HG03442 (cell line): ENCODE measurements around the gene CYP4B1.

Experiments
- ATAC-seq: cut with Tn5 transposase; IDR thresholded peaks from one replicate; pipeline ENCODE4 v1.9.1; 2021; ENCODE audit warnings: mild to moderate bottlenecking, moderate library complexity; ENCODE audit not compliant: unreplicated experiment

The CYP4B1 gene

GRCh38 chr1:46793126-46793525 is 5.7 kb upstream of the CYP4B1 start:
- ATAC-seq: no peak

DNA sequence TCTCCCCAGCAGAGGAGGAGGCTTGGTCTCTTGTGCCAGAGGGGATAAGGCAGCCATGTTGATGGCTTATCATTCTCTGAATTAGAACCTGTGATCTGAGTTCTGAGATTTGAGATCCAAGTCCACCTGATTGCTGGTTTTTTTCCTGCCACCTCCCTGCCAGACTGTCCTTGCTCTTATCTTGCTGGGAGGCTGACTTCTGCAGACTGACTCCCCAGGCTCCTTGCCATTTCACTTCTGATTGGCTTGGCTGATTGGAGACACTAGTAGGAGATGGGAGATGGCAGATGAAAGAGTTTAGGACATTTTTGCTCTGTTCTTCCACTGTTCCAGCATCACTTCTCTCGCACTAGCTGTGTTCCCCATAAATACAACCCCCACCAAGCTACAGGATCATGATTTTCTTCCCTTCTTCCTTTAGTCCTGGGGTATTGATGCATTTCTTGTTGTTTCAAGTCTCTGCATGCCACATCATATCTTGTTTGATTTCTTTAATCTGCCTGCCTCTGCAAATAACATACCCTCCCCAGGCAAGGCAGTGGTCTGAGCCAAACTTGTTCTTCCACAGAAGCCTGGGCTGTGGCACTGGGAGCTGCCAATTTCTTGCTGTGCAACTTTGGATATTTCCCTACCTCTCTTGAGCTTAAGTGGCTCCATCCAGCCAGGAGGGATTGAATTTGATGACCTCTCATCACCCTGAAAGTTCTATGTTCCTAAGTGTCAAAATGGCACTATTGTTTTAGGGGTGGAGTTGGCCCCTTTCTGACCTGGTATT is 963 bp upstream of the CYP4B1 start:
- ATAC-seq: no peak

DNA sequence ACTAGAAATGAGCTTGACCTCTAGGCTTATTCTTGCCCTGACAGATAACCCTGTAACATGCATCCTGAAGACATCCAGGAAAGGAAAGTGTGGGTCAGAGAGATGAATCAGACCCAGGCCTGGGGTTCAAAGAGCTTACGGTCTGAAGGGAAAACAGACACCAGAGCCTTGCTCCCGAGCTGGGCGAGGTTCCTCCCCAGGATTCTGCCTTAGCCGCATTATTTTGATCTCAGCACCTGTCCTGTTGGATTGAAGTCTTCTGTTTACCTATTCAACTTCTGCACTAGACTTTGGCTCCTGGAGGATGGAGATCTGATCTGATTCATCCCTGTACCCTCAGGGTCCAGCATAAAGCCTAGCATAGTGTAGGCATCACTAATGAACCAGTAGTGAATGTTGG is 1.9 kb downstream of the CYP4B1 start:
- ATAC-seq: no peak

DNA sequence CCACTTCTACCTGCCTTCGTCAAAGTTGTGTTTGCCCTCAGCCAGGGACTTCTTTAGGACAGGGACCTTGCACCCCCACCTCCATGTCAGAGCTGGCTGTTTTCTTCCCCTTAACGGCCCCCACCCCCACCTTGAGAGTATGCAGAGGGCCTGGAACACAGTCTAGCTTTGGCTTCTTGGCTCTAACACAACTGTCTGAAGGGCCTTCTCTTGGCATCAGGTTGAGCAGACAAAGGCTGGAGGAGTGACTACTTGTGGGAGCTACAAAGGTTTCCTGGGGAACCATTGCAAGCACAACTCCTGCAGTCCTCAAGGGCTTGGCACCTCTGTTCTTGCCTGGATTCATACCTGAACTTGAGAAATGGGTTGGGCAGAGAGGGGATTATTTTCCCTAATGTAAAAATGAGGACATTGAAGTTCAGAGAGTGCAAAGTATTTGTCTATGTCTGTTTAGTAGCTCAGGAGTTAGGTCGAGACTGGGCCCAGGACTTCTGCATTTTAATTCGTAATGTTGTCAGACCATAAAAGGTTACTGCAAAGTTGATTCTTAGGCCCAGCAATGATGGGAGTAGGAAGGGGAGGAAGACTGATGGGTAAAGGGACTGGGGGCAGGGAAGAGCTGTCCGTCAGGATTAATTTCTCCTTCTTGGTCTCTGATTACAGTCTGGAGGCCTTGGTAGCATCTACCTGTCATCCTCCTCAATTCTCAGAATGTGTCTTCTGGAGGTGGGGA is 2.6 kb downstream of the CYP4B1 start:
- no peak for ATAC-seq

DNA sequence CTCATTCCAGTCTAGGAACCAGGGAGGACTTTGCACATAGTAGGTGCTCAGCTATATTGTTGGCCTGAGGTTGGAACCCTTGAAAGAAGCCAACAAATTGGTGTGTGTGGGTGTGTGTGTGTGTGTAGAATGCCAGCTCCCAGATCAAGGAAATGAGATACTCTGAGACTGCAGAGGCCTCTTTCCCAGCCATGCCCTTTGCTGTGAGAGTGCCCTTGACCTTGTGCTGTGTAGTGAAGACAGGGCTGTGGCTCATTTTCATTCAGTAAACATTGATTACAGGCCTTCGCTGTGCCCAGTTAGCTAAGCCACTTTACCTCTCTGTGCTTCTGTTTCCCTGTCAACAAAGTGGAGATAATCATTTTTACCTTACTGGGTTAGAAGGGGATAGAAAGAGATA is 3.2 kb downstream of the CYP4B1 start:
- ATAC-seq: no peak

DNA sequence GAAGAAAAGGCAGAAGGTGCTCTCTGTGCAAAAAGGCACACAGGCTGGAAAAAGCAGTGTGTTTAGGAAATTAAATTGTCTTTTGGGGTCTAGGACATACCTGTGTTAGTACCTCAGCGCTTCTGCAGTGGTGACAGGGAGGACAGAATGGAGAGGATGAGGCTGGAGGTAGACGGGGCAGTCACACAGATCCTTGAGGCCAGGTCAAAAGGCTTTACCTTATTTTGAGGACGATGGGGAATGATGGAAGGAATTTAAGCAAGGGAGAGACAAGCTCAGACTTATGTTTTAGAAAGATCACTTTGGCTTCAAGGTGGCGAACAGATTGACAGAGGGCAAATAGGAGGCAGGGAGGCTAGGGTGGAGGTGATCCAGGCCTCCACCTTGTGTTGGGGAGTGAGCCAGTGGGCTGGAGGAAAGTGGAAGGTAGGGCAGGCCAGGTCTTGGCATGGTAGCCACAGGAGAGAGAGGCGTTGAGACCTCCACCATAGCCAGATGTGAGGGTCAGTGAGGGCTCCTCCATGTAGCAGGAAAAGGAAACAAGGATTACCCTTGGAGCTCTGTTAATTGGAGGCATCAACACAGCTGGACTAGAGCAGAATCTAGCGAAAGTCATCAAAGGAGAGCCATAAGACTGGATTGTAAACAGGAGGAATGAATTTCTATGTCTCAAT is 4.2 kb downstream of the CYP4B1 start:
- ATAC-seq: no peak

DNA sequence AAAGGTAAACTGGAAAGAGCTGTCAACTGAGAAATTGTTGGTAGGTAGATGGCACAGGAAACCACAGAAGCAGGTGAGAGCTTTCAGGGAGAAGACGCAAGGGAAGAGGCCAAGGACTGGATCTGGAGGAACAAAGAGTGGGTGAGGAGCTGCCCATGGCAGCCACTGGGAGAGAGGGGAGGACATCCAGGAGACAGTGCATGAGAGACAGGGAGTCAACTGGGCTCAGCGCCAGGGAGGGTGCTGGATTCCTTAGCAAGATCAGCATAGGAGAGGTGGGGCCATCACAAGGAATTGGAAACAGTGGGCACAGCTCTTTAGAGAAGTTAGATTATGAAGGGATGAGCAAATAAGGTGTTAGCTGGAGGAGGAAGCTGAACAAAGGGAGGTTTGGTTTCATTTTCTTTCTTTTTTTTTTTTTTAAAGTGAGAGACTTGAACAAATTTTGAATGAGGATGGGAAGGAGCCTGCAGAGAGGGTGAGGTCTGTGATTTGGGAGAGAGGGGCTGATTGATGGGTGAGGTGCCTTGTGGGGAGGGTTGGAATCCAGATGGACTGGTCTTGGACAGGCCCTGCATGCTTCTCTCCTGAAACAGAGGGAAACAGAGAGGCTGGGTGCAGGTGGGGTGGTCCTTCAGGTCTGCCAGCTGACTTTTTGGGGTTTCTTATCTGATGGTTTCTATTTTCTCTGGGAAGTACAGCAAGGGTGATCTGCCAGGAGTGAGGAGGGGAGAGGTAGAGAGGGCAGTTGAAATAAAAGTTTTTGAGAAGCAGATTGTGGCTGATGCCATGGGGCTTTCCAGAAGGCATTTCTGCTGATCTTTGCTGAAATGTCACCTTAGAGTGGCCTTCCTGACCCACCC is 5.4 kb downstream of the CYP4B1 start:
- no peak for ATAC-seq

DNA sequence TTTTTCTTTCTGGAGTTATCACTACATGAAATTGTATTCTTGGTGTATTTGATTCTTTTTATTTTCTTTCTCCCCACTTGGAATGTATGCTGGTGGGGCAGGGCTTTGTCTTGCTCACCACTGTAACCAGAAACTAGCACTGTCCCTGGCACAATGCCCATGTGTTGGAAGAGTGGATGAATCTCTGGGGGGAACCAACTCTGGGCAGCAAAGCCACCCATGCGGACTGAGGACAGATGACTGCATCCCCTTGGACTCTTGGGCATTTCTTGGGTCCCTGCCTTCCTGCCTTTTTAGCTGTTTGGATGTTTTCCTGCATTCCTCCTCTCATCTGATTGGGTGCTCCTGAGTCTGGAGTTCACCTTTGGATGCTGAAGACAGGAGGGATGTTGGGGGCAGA is 6.1 kb downstream of the CYP4B1 start:
- no peak for ATAC-seq

GRCh38 chr1:46805755-46806154 is 6.9 kb downstream of the CYP4B1 start:
- no peak for ATAC-seq

DNA sequence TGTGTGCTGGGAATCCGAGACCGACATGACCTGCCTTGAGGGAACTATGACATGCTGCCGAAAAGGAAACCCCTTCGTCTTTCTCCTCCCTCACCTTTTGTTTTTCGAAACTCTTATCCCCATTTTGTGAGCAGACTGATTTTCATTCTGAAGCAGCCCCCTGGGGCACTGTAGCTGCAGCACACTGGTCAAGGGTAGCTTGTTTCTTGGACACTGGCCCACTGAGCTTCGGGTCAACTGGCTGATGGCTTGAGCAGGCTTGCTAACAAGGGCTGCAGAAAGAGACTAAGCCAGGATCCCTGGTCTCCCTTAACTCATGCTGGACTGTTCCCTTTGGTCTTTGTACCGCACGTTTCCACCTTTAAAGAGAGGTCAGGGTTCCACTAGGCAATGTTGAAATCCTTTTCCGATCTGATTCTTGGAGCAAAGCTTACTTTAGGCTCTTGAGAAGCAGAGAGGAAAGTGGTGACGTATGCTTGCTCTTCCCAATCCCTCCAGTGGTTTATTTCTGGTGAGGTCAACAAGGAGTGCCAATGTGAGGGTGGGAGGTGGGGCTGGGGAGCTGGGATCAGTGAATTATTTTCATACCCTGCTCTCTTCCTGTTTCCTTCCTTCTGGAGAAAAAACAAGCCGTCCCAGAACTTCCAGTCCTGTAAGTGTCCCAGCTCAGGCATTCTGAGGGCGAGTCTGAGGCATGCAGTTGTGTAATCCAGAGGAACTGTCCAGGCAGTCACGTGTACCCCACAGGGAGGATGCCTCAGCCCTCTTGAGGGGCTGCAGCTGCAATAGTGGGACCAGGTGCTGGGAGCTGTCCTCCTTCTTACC is 7.6 kb downstream of the CYP4B1 start:
- ATAC-seq: no peak

DNA sequence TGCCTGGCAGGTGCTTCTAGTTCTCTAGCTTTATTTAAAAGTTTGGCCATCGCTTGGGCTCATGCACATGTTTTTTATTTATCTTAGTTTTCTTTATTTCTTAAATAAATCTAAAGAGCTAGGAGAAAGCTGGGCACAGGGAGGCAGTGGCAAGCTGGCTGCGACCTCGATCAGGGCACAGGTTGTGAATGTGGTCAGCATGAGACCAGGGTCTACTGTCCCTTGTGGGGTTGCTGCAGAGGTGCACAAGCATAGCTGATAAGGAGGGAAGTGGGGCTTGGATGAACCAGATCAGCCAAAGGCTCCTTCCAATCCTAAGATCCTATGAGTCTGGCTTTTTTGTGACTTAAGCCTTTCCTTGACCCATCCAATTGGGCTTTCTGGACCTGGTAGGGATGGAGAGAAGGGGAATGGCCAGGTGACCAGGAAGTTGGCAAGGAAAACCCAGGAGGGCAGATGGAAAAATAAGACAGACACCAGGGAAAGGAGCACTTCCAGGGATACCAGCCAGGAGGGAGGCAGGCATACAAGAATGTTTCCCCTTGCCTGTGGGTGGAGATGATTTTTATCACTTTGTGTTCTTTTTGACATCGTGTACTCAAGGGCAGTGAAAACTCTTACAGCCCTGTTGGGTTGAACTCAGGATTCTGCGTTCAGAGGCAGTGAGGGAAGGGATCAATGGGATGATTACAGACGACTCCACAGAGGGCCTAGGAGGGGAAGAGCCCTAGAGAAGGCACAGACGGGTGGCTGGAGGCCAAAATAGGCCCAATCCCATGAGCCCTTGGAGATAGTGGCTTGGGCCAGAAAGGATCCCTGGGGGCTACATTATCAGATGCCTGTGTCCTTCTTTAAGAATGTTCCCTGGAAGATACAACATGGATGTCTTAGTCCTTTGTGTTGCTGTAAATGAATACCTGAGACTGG is 8.5 kb downstream of the CYP4B1 start:
- no peak for ATAC-seq

DNA sequence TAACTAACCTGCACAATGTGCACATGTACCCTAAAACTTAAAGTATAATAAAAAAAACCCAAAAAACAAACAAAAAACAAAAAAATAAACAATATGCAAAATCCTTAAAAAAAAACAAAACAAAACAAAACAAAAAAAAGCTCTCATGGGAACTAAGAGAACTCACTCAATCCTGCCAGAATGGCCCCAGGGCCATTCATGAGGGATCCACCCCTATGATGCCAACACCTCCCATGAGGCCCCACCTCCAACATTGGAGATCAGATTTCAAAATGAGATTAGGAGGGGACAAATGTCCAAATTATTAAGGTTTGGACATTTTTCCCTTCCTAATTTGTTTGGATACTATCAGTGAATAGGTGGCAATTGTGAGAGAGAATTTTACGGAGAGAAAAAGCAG is 10.2 kb downstream of the CYP4B1 start:
- no peak for ATAC-seq

DNA sequence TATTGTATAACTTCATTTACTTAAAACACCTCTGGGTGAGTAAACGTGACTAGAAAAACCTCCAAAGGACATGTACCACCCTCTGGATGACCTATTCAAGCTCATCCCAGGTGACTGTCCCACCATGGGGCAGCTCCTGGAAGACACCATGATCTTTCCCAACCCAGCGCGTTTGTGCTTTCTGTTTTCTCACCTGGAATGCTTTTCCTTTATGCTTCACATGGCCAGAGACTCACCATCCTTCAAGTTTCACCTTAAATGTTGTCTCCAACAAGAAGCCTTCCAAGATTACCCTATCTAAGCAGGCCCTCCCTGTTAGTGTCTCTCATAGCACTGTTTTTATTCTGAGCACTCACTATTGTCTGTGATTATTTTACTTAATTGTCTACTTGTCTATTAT is 11.1 kb downstream of the CYP4B1 start:
- ATAC-seq: no peak

DNA sequence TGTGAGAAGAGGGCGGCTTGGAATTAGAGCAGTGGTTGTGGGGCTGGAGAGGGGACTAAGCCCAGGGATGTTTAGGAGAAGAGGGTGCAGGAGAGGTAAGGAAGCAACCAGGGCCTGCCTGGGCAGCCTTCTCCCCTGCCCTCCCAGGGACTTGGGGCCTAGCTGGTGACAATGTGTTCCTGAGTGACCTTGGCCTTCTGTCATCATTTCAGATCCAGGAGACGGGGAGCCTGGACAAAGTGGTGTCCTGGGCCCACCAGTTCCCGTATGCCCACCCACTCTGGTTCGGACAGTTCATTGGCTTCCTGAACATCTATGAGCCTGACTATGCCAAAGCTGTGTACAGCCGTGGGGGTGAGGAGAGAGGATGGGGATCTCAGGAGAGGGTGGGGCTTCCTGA is 11.8 kb downstream of the CYP4B1 start:
- no peak for ATAC-seq

GRCh38 chr1:46811053-46811452 is 12.2 kb downstream of the CYP4B1 start:
- ATAC-seq: no peak

DNA sequence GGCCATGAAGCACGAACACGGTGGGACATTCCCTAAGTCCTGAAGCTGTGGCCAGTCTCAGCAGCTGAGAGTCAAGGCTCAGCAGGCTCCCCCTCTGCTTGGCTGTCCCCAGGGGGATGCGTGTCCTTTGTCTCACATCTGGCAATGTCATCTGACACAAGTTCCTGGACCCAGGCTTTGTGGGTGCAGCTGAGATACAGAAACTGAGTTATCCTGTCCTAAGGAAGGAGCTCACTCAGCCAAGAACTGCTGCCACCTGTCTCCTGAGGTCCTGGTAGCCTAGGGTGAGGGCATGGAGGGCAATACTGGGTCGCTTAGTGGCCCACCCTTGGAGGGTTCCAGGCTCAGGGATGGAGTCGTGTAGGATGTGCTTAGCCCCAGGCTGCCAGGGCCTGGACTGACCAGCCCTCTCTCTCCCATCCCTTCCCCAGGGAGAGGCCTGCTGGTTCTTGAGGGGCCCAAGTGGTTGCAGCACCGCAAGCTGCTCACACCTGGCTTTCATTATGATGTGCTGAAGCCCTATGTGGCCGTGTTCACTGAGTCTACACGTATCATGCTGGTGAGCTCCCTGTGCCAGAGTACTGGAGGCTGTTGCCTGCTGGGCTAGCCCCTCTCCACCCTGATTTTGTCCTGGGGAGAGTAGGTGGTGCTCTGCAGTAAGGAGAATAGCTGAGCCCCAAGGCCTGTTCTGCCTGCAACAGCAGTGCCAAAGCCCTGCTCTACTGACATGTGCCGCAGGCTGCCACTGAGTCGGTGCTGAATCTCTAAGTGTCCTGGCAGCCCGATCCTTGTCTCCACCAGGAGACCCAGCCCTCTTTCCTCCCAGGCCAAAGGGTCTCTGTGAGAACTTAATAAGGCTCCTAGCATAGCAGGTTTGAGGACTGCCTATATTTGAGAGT is 13.5 kb downstream of the CYP4B1 start:
- no peak for ATAC-seq

GRCh38 chr1:46812996-46813857 is 14.4 kb downstream of the CYP4B1 start:
- ATAC-seq: no peak
